K562 (cell line): ENCODE measurements around the gene UNC119B. TPM values are rescaled to one million over a fixed set of nuclear protein-coding genes. Genes with fewer than 3 reads are reported as not detected.
A peak's percentile ranks its signal among the peaks of the same experiment; 100 is the strongest.

Source experiments
- ATAC-seq: fragments of 200-7000 bp; cut with Tn5 transposase; 3 replicates; pipeline ENCODE4 v1.9.1; 2020; ENCODE audit warnings: moderate library complexity
- BruUV-seq: library from RNA; stranded (reverse); fragments of 400-500 nt; replicated peaks from 2 replicates; lab custom pipeline; 2021; lab: Mats Ljungman, UMichigan
- CTCF ChIA-PET: fragments of 300-600 bp; formaldehyde crosslinking; extraction: SDS; loops from one replicate; lab custom pipeline; 2021; ENCODE audit warnings: low intra/inter-chr PET ratio; lab: Yijun Ruan, JAX
- POLR2A ChIA-PET: fragments of 300-600, 350-650 bp; sonication (Branson Sonifier 250); formaldehyde crosslinking; extraction: SDS; loops from one replicate; lab custom pipeline; 2021; ENCODE audit warnings: antibody characterized with exemption, inconsistent platforms; lab: Yijun Ruan, JAX
- DNase-seq, 4 experiments: peaks; one replicate each; pipeline versions ENCODE4 v3.0.0 to v3.0.0-alpha.2; 2011 to 2018; ENCODE audit warnings: low spot score in 3 of 4, mixed read lengths in 3 of 4; ENCODE audit errors: extremely low read depth in 1 of 4
- FAIRE-seq: peaks from 2 replicates; lab custom pipeline; 2011; peaks lifted over from hg19 to GRCh38; lab: Jason Lieb, UNC
- H2AFZ ChIP-seq: 2 replicates; pipeline ENCODE4 v1.6.0; 2011; ENCODE audit warnings: low read depth, low read length, control low read depth, inconsistent platforms
- H3K27ac ChIP-seq: fragments of 200-600 bp; 3 replicates; pipeline ENCODE4 v1.8.0; 2011; ENCODE audit warnings: low read depth, mild to moderate bottlenecking, control low read depth, inconsistent platforms, low read length, moderate library complexity, mixed read lengths; ENCODE audit errors: extremely low read depth
- H3K27me3 ChIP-seq, 2 experiments: fragments of 300-600 bp in 1 of 2; 2 replicates in 1 of 2; 3 replicates in 1 of 2; pipeline versions ENCODE4 v1.6.0 to v1.8.0; 2011; ENCODE audit warnings: inconsistent platforms in 2 of 2, low read length in 2 of 2, mild to moderate bottlenecking in 1 of 2, mixed read lengths in 1 of 2, moderate library complexity in 1 of 2; ENCODE audit not compliant: control insufficient read depth in 2 of 2, insufficient read depth in 2 of 2
- H3K36me3 ChIP-seq: fragments of 300-600 bp; 3 replicates; pipeline ENCODE4 v1.8.0; 2011; ENCODE audit warnings: mild to moderate bottlenecking, low read length, inconsistent platforms; ENCODE audit not compliant: control insufficient read depth, insufficient read depth
- H3K4me1 ChIP-seq, 2 experiments: fragments of 200-600 bp in 1 of 2; replicated peaks in 1 of 2; 2 replicates in 1 of 2; 3 replicates in 1 of 2; pipeline versions ENCODE4 v1.5.1 to v1.8.0; 2011; ENCODE audit warnings: inconsistent platforms in 2 of 2, low read length in 2 of 2, mild to moderate bottlenecking in 1 of 2, mixed read lengths in 1 of 2, moderate library complexity in 1 of 2; ENCODE audit not compliant: control insufficient read depth in 2 of 2, insufficient read depth in 2 of 2
- H3K4me2 ChIP-seq: 2 replicates; pipeline ENCODE4 v1.6.1; 2011; ENCODE audit warnings: low read length, control low read depth, inconsistent platforms, mixed read lengths; ENCODE audit not compliant: insufficient read depth
- H3K4me3 ChIP-seq: fragments of 200-600 bp; sonication (generic), shearing (Covaris generic); 2 replicates; pipeline ENCODE4 v1.5.1; 2016; ENCODE audit warnings: control low read depth, inconsistent platforms
- H3K79me2 ChIP-seq: fragments of 200-600 bp; 3 replicates; pipeline ENCODE4 v1.8.0; 2011; ENCODE audit warnings: low read length, inconsistent platforms; ENCODE audit not compliant: control insufficient read depth, insufficient read depth
- H3K9ac ChIP-seq, 2 experiments: 2 replicates each; pipeline versions ENCODE4 v1.6.0 to v1.6.1; 2011; ENCODE audit warnings: low read depth in 2 of 2, low read length in 2 of 2, control low read depth in 1 of 2, inconsistent platforms in 1 of 2, mild to moderate bottlenecking in 1 of 2, mixed read lengths in 1 of 2; ENCODE audit not compliant: insufficient read depth in 1 of 2
- H3K9me1 ChIP-seq: one replicate; pipeline ENCODE4 v1.6.0; 2011; ENCODE audit warnings: inconsistent platforms, mild to moderate bottlenecking, low read length, moderate library complexity; ENCODE audit not compliant: control insufficient read depth, insufficient read depth
- H3K9me3 ChIP-seq: replicated peaks from 2 replicates; pipeline ENCODE4 v1.5.1; 2011; ENCODE audit warnings: low read depth, low read length, inconsistent platforms; ENCODE audit not compliant: control insufficient read depth, insufficient read depth
- H4K20me1 ChIP-seq: replicated peaks from 2 replicates; pipeline ENCODE4 v1.6.1; 2011; ENCODE audit warnings: low read length, inconsistent platforms, mixed read lengths; ENCODE audit not compliant: control insufficient read depth, insufficient read depth
- CBX2 ChIP-seq: fragments of 200-600 bp; sonication (generic); IDR thresholded peaks from one replicate; pipeline ENCODE4 v1.6.1; 2012; ENCODE audit warnings: mild to moderate bottlenecking, low read length, inconsistent platforms; ENCODE audit not compliant: insufficient read depth, poor library complexity, severe bottlenecking
- CCNT2 ChIP-seq: IDR thresholded peaks from 2 replicates; pipeline ENCODE4 v1.6.1; 2011; ENCODE audit warnings: borderline replicate concordance, low read depth, mild to moderate bottlenecking, moderate library complexity, mixed read lengths, low read length; ENCODE audit not compliant: insufficient read length; ENCODE audit errors: extremely low read depth
- POLR2G ChIP-seq: fragments of 200-400 bp; formaldehyde crosslinking; IDR thresholded peaks from 2 replicates; pipeline ENCODE4 v1.6.1; 2017; ENCODE audit warnings: low read depth, mild to moderate bottlenecking, antibody characterized with exemption, low read length, moderate library complexity
- PRPF4 ChIP-seq: fragments of 200-400 bp; formaldehyde crosslinking; IDR thresholded peaks from one replicate; pipeline ENCODE4 v1.6.1; 2017; ENCODE audit warnings: low read length, low read depth, mild to moderate bottlenecking; ENCODE audit not compliant: insufficient read depth, poor library complexity, severe bottlenecking
- SNAPC5 ChIP-seq: fragments of 250-450 bp; sonication (Bioruptor Pico); IDR thresholded peaks from 2 replicates; pipeline ENCODE4 v1.8.0; 2021; ENCODE audit warnings: moderate library complexity, mild to moderate bottlenecking, inconsistent platforms
- ZNF41 ChIP-seq: fragments of 250-450 bp; sonication (Bioruptor Pico); conservative IDR thresholded peaks from 2 replicates; pipeline ENCODE4 v1.4.0; 2020; ENCODE audit warnings: mild to moderate bottlenecking
- WGBS: fragments of 100-300 bp; shearing (Covaris generic); methylation state at CpG from one replicate; pipeline ENCODE4 v1.1.6; 2016; ENCODE audit warnings: low coverage, mixed read lengths; ENCODE audit not compliant: insufficient coverage; ENCODE audit errors: missing lambda C conversion rate; 5-methylcytosine and 5-hydroxymethylcytosine counted together
- in situ Hi-C: fragments of 300-500 bp; cut with MboI; formaldehyde crosslinking; loops from 4 replicates; pipeline ENCODE4 v1.15.0; 2018; ENCODE audit warnings: inconsistent platforms, mixed read lengths
- intact Hi-C: fragments of 100-400 bp; cut with micrococcal nuclease; formaldehyde crosslinking; loops from 2 replicates; pipeline ENCODE4 v1.14.2; 2022
- polyA plus RNA-seq, 8 experiments: library from polyadenylated mRNA; depleted of rRNA in 4 of 8; stranded (reverse) in 5 of 8; unstranded in 3 of 8; fragments of >200 nt; fragmentation: Nextera tagmentation in 2 of 8; fragmentation: Illumina TruSeq in 1 of 8; extraction: Ambion mirVana in 2 of 8; extraction: Trizol in 1 of 8; gene quantifications; 2 replicates each; pipeline versions ENCODE4 v1.2.1 to v1.2.3, GENCODE V29; 2011 to 2014; ENCODE audit warnings: inconsistent platforms in 1 of 8, missing spikeins in 1 of 8
- total RNA-seq, 7 experiments: library from RNA; depleted of rRNA in 6 of 7; stranded (reverse); fragments of >200 nt in 6 of 7; fragmentation: Illumina TruSeq in 2 of 7; extraction: Trizol in 2 of 7; gene quantifications; 2 replicates each; pipeline versions ENCODE4 v1.2.1 to v1.2.3, GENCODE V29; 2011 to 2021; ENCODE audit warnings: low replicate concordance in 1 of 7
- TF ChIP-seq, protein P1 (sequence below): sonication (generic); IDR thresholded peaks from 2 replicates; pipeline ENCODE4 v1.6.1; 2016
- TF ChIP-seq, protein P2 (sequence below): fragments of 450-650 bp; formaldehyde crosslinking; IDR thresholded peaks from 2 replicates; pipeline ENCODE4 v1.4.0; 2022; ENCODE audit warnings: missing genetic modification characterization

The UNC119B gene
- total and polyA plus RNA-seq, 9 of the 15 experiments (the other 6 are each of a cell fraction or from before 2014, with no cell fraction given), result 4.0 to 34.5 (median 15.1) TPM

DNA sequence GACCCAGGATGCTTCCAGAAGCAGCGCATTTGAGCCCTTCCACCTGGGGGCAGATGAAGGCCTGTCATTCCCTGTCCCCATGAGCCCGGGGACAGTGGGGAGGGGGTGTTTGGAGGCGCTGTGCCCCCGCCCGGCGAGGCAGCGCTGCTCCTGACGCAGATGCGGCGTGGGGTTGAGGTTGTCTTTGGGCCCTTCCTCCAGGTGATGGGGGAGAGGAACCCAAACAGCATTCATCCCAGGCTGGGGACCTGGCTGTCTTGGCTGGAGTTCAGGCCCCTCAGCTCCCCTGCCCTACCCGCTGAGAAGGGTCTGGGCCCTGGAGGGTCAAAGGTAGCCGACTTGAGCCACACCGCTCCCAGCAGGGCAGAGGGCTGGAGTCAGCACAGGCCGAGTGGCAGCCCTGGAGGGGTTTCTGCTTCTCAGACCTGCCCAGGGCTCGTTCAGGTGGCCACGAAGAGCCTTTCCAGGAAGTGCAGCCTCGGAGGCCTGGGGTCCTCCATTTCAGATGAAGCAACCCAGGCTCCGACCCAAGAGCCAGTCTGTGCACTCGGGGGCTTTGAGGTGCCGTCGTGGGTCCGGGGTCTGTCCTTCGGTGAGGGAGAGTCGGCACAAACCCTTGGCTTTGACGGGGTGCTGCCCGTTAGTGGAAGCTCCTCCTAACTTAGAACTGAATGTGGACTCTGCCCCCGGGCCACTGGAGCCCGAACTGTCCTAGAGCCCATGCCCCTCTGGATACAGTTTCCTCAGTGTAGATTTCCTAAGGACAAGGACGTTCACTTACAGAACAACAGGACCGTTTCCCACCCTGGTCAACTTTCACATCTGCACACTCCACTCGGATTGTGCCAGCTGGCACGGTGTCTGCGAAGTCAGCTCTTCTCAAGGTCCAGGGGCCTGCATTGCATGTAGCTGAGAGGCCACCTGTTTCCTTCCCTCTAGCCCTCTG is 31.5 kb downstream of the UNC119B start:
- intact Hi-C loops, result no loop called here

GRCh38 chr12:120744922-120745493 is 34.8 kb downstream of the UNC119B start:
- no peaks in the 10 kb centered on the region for H3K9me1 ChIP-seq
- in situ Hi-C loops, result no loop called here
- no peak for FAIRE-seq

More for the DNA sequence above, 31.5 kb downstream of the UNC119B start:
- WGBS, result 55% methylated on average over 31 of the region's 33 CpGs
- BruUV-seq, result no TSS peak
- ATAC-seq (no peak), DNase-seq (no peak), FAIRE-seq (no peak)
- CTCF ChIA-PET, result interaction anchor here (0.7 kb wide), 1 partner anchor 230 kb away, joined by 6 read pairs; no protein-coding TSS in a partner anchor
- H2AFZ ChIP-seq, result no peak overlapping the region
- no peak for TF ChIP-seq SNAPC5 (CRISPR knock-in tag)
- TF ChIP-seq POLR2G, result peak; percentile 64
- no peaks in the 10 kb centered on the region for H3K9me1 ChIP-seq
- no peak overlapping the region for H3K4me2 ChIP-seq
- H3K27me3 ChIP-seq, result no peaks in the 10 kb centered on the region
- peaks cover 9% of the 10 kb centered on the region; the same call in 1 of the 3 replicates for H3K36me3 ChIP-seq
- in situ Hi-C loops, result no loop called here
- H3K27ac ChIP-seq, result no peak overlapping the region
- no peaks in the 10 kb centered on the region for H3K9me3 ChIP-seq
- POLR2A ChIA-PET, result no interaction called here
- peaks cover 0 to 16% of the 10 kb centered on the region in 2 experiments; a peak in 2 of 5 replicates for H3K4me1 ChIP-seq
- H3K4me3 ChIP-seq, result no peak overlapping the region
- 0 out of 2 replicates have a peak, but pooled peaks cover 5% of the 10 kb centered on the region for H4K20me1 ChIP-seq
- H3K9ac ChIP-seq, result peak overlapping the region in 1 of 2 experiments; percentile 26; a peak in 1 of 4 replicates
- no peaks in the 10 kb centered on the region for H3K79me2 ChIP-seq

More at GRCh38 chr12:120744922-120745493, 34.8 kb downstream of the UNC119B start:
- intact Hi-C loops, result no loop called here
- WGBS, result 68% methylated on average over 14 of the region's 15 CpGs
- no peaks in the 10 kb centered on the region for H4K20me1 ChIP-seq
- no peak overlapping the region for H3K27ac ChIP-seq
- peaks cover 0 to 10% of the 10 kb centered on the region in 2 experiments; a peak in 2 of 5 replicates for H3K4me1 ChIP-seq
- H3K79me2 ChIP-seq, result no peaks in the 10 kb centered on the region
- H3K9me3 ChIP-seq, result no peaks in the 10 kb centered on the region
- no peak overlapping the region for H3K4me2 ChIP-seq
- POLR2A ChIA-PET, result no interaction called here
- ATAC-seq (no peak), DNase-seq (no peak)
- H3K27me3 ChIP-seq, result no peaks in the 10 kb centered on the region
- no TSS peak for BruUV-seq
- no peak overlapping the region for H3K4me3 ChIP-seq
- CTCF ChIA-PET, result no interaction called here
- no peak overlapping the region for H2AFZ ChIP-seq
- H3K9ac ChIP-seq, result peak overlapping the region in 1 of 2 experiments; percentile 4; a peak in 1 of 4 replicates
- TF ChIP-seq PRPF4 (no peak), ZNF41 (CRISPR knock-in tag) (no peak), CCNT2 (no peak), CBX2 (no peak)
- TF ChIP-seq, protein P1, sequence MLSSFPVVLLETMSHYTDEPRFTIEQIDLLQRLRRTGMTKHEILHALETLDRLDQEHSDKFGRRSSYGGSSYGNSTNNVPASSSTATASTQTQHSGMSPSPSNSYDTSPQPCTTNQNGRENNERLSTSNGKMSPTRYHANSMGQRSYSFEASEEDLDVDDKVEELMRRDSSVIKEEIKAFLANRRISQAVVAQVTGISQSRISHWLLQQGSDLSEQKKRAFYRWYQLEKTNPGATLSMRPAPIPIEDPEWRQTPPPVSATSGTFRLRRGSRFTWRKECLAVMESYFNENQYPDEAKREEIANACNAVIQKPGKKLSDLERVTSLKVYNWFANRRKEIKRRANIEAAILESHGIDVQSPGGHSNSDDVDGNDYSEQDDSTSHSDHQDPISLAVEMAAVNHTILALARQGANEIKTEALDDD, result no peak
- TF ChIP-seq, protein P2, sequence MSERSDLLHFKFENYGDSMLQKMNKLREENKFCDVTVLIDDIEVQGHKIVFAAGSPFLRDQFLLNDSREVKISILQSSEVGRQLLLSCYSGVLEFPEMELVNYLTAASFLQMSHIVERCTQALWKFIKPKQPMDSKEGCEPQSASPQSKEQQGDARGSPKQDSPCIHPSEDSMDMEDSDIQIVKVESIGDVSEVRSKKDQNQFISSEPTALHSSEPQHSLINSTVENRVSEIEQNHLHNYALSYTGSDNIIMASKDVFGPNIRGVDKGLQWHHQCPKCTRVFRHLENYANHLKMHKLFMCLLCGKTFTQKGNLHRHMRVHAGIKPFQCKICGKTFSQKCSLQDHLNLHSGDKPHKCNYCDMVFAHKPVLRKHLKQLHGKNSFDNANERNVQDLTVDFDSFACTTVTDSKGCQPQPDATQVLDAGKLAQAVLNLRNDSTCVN (CRISPR knock-in tag), result no peak
- H3K36me3 ChIP-seq, result no peaks in the 10 kb centered on the region
